Fibroblast of skin of back (primary cell): ENCODE results near the gene FKBP6.
"Not testable (repeated sequence)": the region's sequence is repeated elsewhere in the genome, so short reads cannot be mapped to it uniquely, and the experiment has no call there.

Experiments
- DNase-seq: peaks from one replicate; pipeline ENCODE4 v3.0.0-alpha.2; 2013

The FKBP6 gene

GRCh38 chr7:73395538-73396503, 67.9 kb downstream of the FKBP6 start:
- DNase-seq = no peak

GRCh38 chr7:73397521-73398281, 69.7 kb downstream of the FKBP6 start:
- DNase-seq = no peak

GRCh38 chr7:73399185-73400050, 71.5 kb downstream of the FKBP6 start:
- peak; percentile 70 for DNase-seq

- not testable (repeated sequence) for DNase-seq
Observed at GRCh38 chr7:73404860-73405259, 76.9 kb downstream of the FKBP6 start.
